OCI-LY7 (cell line): ENCODE measurements around the gene MLN.

Experiments used
- CTCF ChIP-seq: fragments of 200-600 bp; sonication (generic); conservative IDR thresholded peaks from 2 replicates; pipeline ENCODE4 v1.5.1; 2014; ENCODE audit warnings: mild to moderate bottlenecking, antibody characterized with exemption, low read length, moderate library complexity, mixed read lengths
- EZH2phosphoT487 ChIP-seq: fragments of 200-600 bp; sonication (generic); IDR thresholded peaks from 2 replicates; pipeline ENCODE4 v1.6.1; 2018; ENCODE audit warnings: low read depth, borderline replicate concordance, mild to moderate bottlenecking, mixed run types, antibody characterized with exemption, low read length, moderate library complexity, mixed read lengths

- no peak for TF ChIP-seq CTCF
- TF ChIP-seq EZH2phosphoT487 = no peak
Measured at GRCh38 chr6:33853026-33853425, 49.2 kb upstream of the MLN start.
